Sigmoid colon (tissue), 4 donors: ENCODE data around the gene EFHD2.

Experiments used
- CTCF ChIP-seq, 4 experiments: fragments of 450-650 bp in 3 of 4; fragments of 200-600 bp in 1 of 4; IDR thresholded peaks; one replicate each; pipeline ENCODE4 v1.5.1; 2016 to 2019; ENCODE audit warnings: antibody characterized with exemption in 4 of 4, mild to moderate bottlenecking in 3 of 4, moderate library complexity in 2 of 4
- EP300 ChIP-seq, 4 donors: sonication (generic); formaldehyde crosslinking; IDR thresholded peaks; one replicate each; pipeline ENCODE4 v1.6.1; 2017; ENCODE audit warnings: antibody characterized with exemption in 4 of 4
- POLR2A ChIP-seq, 2 donors: fragments of 450-650 bp; IDR thresholded peaks; one replicate each; pipeline ENCODE4 v1.6.1; 2016; ENCODE audit warnings: antibody characterized with exemption in 2 of 2, mild to moderate bottlenecking in 2 of 2, moderate library complexity in 2 of 2
- POLR2AphosphoS5 ChIP-seq, 4 donors: sonication (generic); formaldehyde crosslinking; IDR thresholded peaks; one replicate each; pipeline ENCODE4 v1.6.1; 2017; ENCODE audit warnings: antibody characterized with exemption in 4 of 4

GRCh38 chr1:15410884-15411245 lies 1.2 kb downstream of the EFHD2 start:
- no peak for TF ChIP-seq CTCF (IDR thresholded peaks at IDR 0.05)
- TF ChIP-seq EP300 (IDR thresholded peaks at IDR 0.05), result no peak
- TF ChIP-seq POLR2AphosphoS5 (IDR thresholded peaks at IDR 0.05), result no peak
- TF ChIP-seq POLR2A (IDR thresholded peaks at IDR 0.05), result no peak
